DND-41 (cell line): ENCODE measurements around the gene NAA20.
A peak's percentile ranks its signal among the peaks of the same experiment; 100 is the strongest.

ENCODE experiments used
- ATAC-seq: fragments of 200-7000 bp; cut with Tn5 transposase; 3 replicates; pipeline ENCODE4 v1.9.1; 2021; ENCODE audit warnings: low read depth; ENCODE audit not compliant: insufficient read depth
- DNase-seq: peaks from one replicate; pipeline ENCODE4 v3.0.0-alpha.2; 2020
- H2AFZ ChIP-seq: 2 replicates; pipeline ENCODE4 v1.6.0; 2012; ENCODE audit warnings: low read depth, low read length
- H3K27ac ChIP-seq: 2 replicates; pipeline ENCODE4 v1.5.1; 2012; ENCODE audit warnings: low read length, inconsistent platforms
- H3K27me3 ChIP-seq: fragments of 200-600 bp; sonication (generic); 2 replicates; pipeline ENCODE4 v1.6.0; 2012; ENCODE audit warnings: low read length, mild to moderate bottlenecking, inconsistent platforms; ENCODE audit not compliant: insufficient read depth, poor library complexity
- H3K36me3 ChIP-seq: 2 replicates; pipeline ENCODE4 v1.5.1; 2012; ENCODE audit warnings: low read length, inconsistent platforms; ENCODE audit not compliant: insufficient read depth
- H3K4me1 ChIP-seq: 2 replicates; pipeline ENCODE4 v1.5.1; 2012; ENCODE audit warnings: mild to moderate bottlenecking, low read length; ENCODE audit not compliant: insufficient read depth
- H3K4me2 ChIP-seq: 2 replicates; pipeline ENCODE4 v1.6.0; 2012; ENCODE audit warnings: mild to moderate bottlenecking, moderate library complexity, low read length, inconsistent platforms; ENCODE audit not compliant: insufficient read depth
- H3K4me3 ChIP-seq, 2 experiments: fragments of 200-600 bp in 1 of 2; shearing (Covaris generic) in 1 of 2; 2 replicates each; pipeline ENCODE4 v1.5.1; 2012 to 2016; ENCODE audit warnings: inconsistent platforms in 2 of 2, low read length in 2 of 2, mild to moderate bottlenecking in 2 of 2, low read depth in 1 of 2, moderate library complexity in 1 of 2
- H3K79me2 ChIP-seq: 2 replicates; pipeline ENCODE4 v1.6.0; 2012; ENCODE audit warnings: low read length, inconsistent platforms; ENCODE audit not compliant: insufficient read depth
- H3K9ac ChIP-seq: 2 replicates; pipeline ENCODE4 v1.6.0; 2012; ENCODE audit warnings: low read depth, mild to moderate bottlenecking, inconsistent platforms, low read length, moderate library complexity
- H3K9me3 ChIP-seq: 2 replicates; pipeline ENCODE4 v1.5.1; 2012; ENCODE audit warnings: low read length, moderate library complexity, mild to moderate bottlenecking, inconsistent platforms; ENCODE audit not compliant: insufficient read depth, severe bottlenecking
- H4K20me1 ChIP-seq: 2 replicates; pipeline ENCODE4 v1.6.0; 2012; ENCODE audit warnings: low read length; ENCODE audit not compliant: insufficient read depth
- CTCF ChIP-seq: IDR thresholded peaks from 2 replicates; pipeline ENCODE4 v1.5.1; 2012; ENCODE audit warnings: borderline replicate concordance, low read length, moderate library complexity, mild to moderate bottlenecking; ENCODE audit not compliant: poor library complexity, severe bottlenecking; ENCODE audit errors: extremely low read depth
- EZH2 ChIP-seq: IDR thresholded peaks from 3 replicates; pipeline ENCODE4 v1.6.1; 2012; ENCODE audit warnings: borderline replicate concordance, low read depth, mild to moderate bottlenecking, moderate library complexity, low read length, inconsistent platforms; ENCODE audit not compliant: severe bottlenecking

The NAA20 gene

GRCh38 chr20:19993958-19994669 is 23.0 kb upstream of the NAA20 start:
- no peaks in the 10 kb centered on the region for H3K4me1 ChIP-seq
- H3K79me2 ChIP-seq = no peaks in the 10 kb centered on the region
- H3K4me3 ChIP-seq = no peak overlapping the region
- no peaks in the 10 kb centered on the region for H3K9me3 ChIP-seq
- H3K9ac ChIP-seq = no peak overlapping the region
- H3K4me2 ChIP-seq = no peak overlapping the region
- H3K36me3 ChIP-seq = no peaks in the 10 kb centered on the region
- no peak overlapping the region for H3K27ac ChIP-seq
- H2AFZ ChIP-seq = no peak overlapping the region
- ATAC-seq = no peak
- TF ChIP-seq CTCF (no peak), EZH2 (no peak)
- H3K27me3 ChIP-seq = peaks cover 6% of the 10 kb centered on the region
- no peaks in the 10 kb centered on the region for H4K20me1 ChIP-seq
- DNase-seq = no peak

GRCh38 chr20:19995220-19995863 is 21.8 kb upstream of the NAA20 start:
- peak; percentile 32 for DNase-seq
- no peak overlapping the region for H3K9ac ChIP-seq
- H2AFZ ChIP-seq = no peak overlapping the region
- H4K20me1 ChIP-seq = no peaks in the 10 kb centered on the region
- H3K4me1 ChIP-seq = no peaks in the 10 kb centered on the region
- no peak overlapping the region for H3K4me3 ChIP-seq
- H3K27me3 ChIP-seq = peaks cover 6% of the 10 kb centered on the region
- no peaks in the 10 kb centered on the region for H3K79me2 ChIP-seq
- H3K27ac ChIP-seq = no peak overlapping the region
- ATAC-seq = peak; percentile 53; the same call in 2 of the 3 replicates
- TF ChIP-seq CTCF = peak; percentile 90
- no peak for TF ChIP-seq EZH2
- no peak overlapping the region for H3K4me2 ChIP-seq
- H3K36me3 ChIP-seq = no peaks in the 10 kb centered on the region
- no peaks in the 10 kb centered on the region for H3K9me3 ChIP-seq

GRCh38 chr20:19996222-19996621 is 20.9 kb upstream of the NAA20 start:
- no peak for DNase-seq
- Histone ChIP-seq H3K79me2 (no peaks in the 10 kb centered on the region), H3K9me3 (no peaks in the 10 kb centered on the region), H3K27me3 (no peaks in the 10 kb centered on the region), H3K36me3 (no peaks in the 10 kb centered on the region), H2AFZ (no peak overlapping the region), H3K4me2 (no peak overlapping the region), H3K27ac (no peak overlapping the region), H3K9ac (no peak overlapping the region), H3K4me1 (no peaks in the 10 kb centered on the region), H3K4me3 (no peak overlapping the region), H4K20me1 (no peaks in the 10 kb centered on the region)
- no peak for ATAC-seq
- TF ChIP-seq CTCF = no peak
- TF ChIP-seq EZH2 = no peak

GRCh38 chr20:19996917-19997316 is 20.2 kb upstream of the NAA20 start:
- Histone ChIP-seq H3K36me3 (no peaks in the 10 kb centered on the region), H3K27me3 (no peaks in the 10 kb centered on the region)
- no peak for ATAC-seq

More at GRCh38 chr20:19996917-19997316, 20.2 kb upstream of the NAA20 start:
- Histone ChIP-seq H2AFZ (no peak overlapping the region), H3K4me2 (no peak overlapping the region), H3K9ac (no peak overlapping the region), H3K4me1 (no peaks in the 10 kb centered on the region), H3K9me3 (no peaks in the 10 kb centered on the region), H3K4me3 (no peak overlapping the region), H3K79me2 (no peaks in the 10 kb centered on the region), H4K20me1 (no peaks in the 10 kb centered on the region), H3K27ac (no peak overlapping the region)
- TF ChIP-seq EZH2 = no peak
- no peak for TF ChIP-seq CTCF
- no peak for DNase-seq
